HepG2 (cell line): Measurements from ENCODE around the gene STRIP1. TPM values are rescaled to one million over a fixed set of nuclear protein-coding genes. Genes with fewer than 3 reads are reported as not detected.

Experiments used
- HOXA7 ChIP-seq: sonication (generic); formaldehyde crosslinking; IDR thresholded peaks from 2 replicates; pipeline ENCODE4 v1.8.1; 2022; ENCODE audit warnings: mild to moderate bottlenecking, missing genetic modification reagents, moderate library complexity
- KLF11 ChIP-seq: IDR thresholded peaks from 2 replicates; pipeline ENCODE4 v1.6.1; 2016; ENCODE audit warnings: missing compliant biosample characterization
- MAFK ChIP-seq, 2 experiments: IDR thresholded peaks in 1 of 2; conservative IDR thresholded peaks in 1 of 2; 2 replicates each; pipeline ENCODE4 v1.6.1; 2011; ENCODE audit warnings: improper control_type of control experiment in 2 of 2, low read length in 2 of 2
- ONECUT2 ChIP-seq: sonication (generic); formaldehyde crosslinking; IDR thresholded peaks from 2 replicates; pipeline ENCODE4 v1.4.0; 2020; ENCODE audit warnings: missing genetic modification reagents
- POLR2A ChIP-seq, 2 experiments: IDR thresholded peaks; 2 replicates each; pipeline ENCODE4 v1.6.1; 2011; ENCODE audit warnings: low read depth in 2 of 2, low read length in 2 of 2, mild to moderate bottlenecking in 1 of 2, moderate library complexity in 1 of 2; ENCODE audit not compliant: insufficient read depth in 1 of 2
- RBFOX2 ChIP-seq: fragments of 200-400 bp; formaldehyde crosslinking; IDR thresholded peaks from 2 replicates; pipeline ENCODE4 v1.6.1; 2017; ENCODE audit warnings: low read depth, mild to moderate bottlenecking, low read length
- SCMH1 ChIP-seq: sonication (generic); formaldehyde crosslinking; IDR thresholded peaks from 2 replicates; pipeline ENCODE4 v1.9.0; 2021; ENCODE audit warnings: missing genetic modification reagents, mild to moderate bottlenecking, borderline replicate concordance
- TGIF2 ChIP-seq: IDR thresholded peaks from 2 replicates; pipeline ENCODE4 v1.6.1; 2016; ENCODE audit warnings: control low read depth, missing compliant biosample characterization
- U2AF1 ChIP-seq: fragments of 200-400 bp; formaldehyde crosslinking; optimal IDR thresholded peaks from 2 replicates; pipeline ENCODE3; 2017; ENCODE audit warnings: mild to moderate bottlenecking, low read depth, low read length
- ZEB1 ChIP-seq: IDR thresholded peaks from 2 replicates; pipeline ENCODE4 v1.6.1; 2012; ENCODE audit warnings: mild to moderate bottlenecking, low read depth, inconsistent platforms; ENCODE audit not compliant: insufficient replicate concordance
- ZNF501 ChIP-seq: sonication (generic); formaldehyde crosslinking; IDR thresholded peaks from 2 replicates; pipeline ENCODE4 v1.5.1; 2020; ENCODE audit warnings: mild to moderate bottlenecking, moderate library complexity, missing genetic modification reagents
- ZNF552 ChIP-seq: sonication (generic); formaldehyde crosslinking; IDR thresholded peaks from 2 replicates; pipeline ENCODE4 v1.9.0; 2022; ENCODE audit warnings: missing genetic modification reagents, mild to moderate bottlenecking, borderline replicate concordance
- polyA plus RNA-seq, 8 experiments: library from polyadenylated mRNA; depleted of rRNA in 3 of 8; stranded (reverse) in 7 of 8; unstranded in 1 of 8; fragments of >200 nt; fragmentation: Illumina TruSeq in 4 of 8; extraction: Trizol in 4 of 8; gene quantifications; 2 replicates each; pipeline versions ENCODE4 v1.2.1 to v1.2.3, GENCODE V29; 2011 to 2016; ENCODE audit warnings: low read depth in 4 of 8, missing spikeins in 1 of 8, mixed read lengths in 1 of 8; ENCODE audit not compliant: insufficient read depth in 1 of 8
- total RNA-seq, 5 experiments: library from RNA; depleted of rRNA; stranded (reverse); fragments of >200 nt; fragmentation: Illumina TruSeq; extraction: Trizol; gene quantifications; 2 replicates each; pipeline ENCODE4 v1.2.3, GENCODE V29; 2016; ENCODE audit warnings: low read depth in 1 of 5
- TF ChIP-seq, protein P1 (sequence below), 2 experiments: sonication (generic) in 1 of 2; formaldehyde crosslinking in 1 of 2; IDR thresholded peaks; 2 replicates each; pipeline versions ENCODE4 v1.6.1 to v1.9.0; 2014 to 2022; ENCODE audit warnings: antibody characterized with exemption in 1 of 2, borderline replicate concordance in 1 of 2, inconsistent platforms in 1 of 2, low read depth in 1 of 2, missing genetic modification reagents in 1 of 2
- TF ChIP-seq, protein P2 (sequence below): sonication (generic); formaldehyde crosslinking; conservative IDR thresholded peaks from 2 replicates; pipeline ENCODE4 v1.4.0; 2020; ENCODE audit warnings: missing genetic modification reagents
- TF ChIP-seq, protein P3 (sequence below): sonication (generic); formaldehyde crosslinking; conservative IDR thresholded peaks from 2 replicates; pipeline ENCODE4 v1.5.0; 2020; ENCODE audit warnings: missing genetic modification reagents
- TF ChIP-seq, protein P4 (sequence below): sonication (generic); formaldehyde crosslinking; IDR thresholded peaks from 2 replicates; pipeline ENCODE4 v1.4.0; 2020; ENCODE audit warnings: missing genetic modification reagents
- TF ChIP-seq, protein P5 (sequence below): IDR thresholded peaks from 2 replicates; pipeline ENCODE4 v1.6.1; 2016

The STRIP1 gene
- total and polyA plus RNA-seq, 2 of the 13 experiments (the other 11 are each of a cell fraction or from before 2014, with no cell fraction given) = 20.9 to 27.9 TPM

DNA sequence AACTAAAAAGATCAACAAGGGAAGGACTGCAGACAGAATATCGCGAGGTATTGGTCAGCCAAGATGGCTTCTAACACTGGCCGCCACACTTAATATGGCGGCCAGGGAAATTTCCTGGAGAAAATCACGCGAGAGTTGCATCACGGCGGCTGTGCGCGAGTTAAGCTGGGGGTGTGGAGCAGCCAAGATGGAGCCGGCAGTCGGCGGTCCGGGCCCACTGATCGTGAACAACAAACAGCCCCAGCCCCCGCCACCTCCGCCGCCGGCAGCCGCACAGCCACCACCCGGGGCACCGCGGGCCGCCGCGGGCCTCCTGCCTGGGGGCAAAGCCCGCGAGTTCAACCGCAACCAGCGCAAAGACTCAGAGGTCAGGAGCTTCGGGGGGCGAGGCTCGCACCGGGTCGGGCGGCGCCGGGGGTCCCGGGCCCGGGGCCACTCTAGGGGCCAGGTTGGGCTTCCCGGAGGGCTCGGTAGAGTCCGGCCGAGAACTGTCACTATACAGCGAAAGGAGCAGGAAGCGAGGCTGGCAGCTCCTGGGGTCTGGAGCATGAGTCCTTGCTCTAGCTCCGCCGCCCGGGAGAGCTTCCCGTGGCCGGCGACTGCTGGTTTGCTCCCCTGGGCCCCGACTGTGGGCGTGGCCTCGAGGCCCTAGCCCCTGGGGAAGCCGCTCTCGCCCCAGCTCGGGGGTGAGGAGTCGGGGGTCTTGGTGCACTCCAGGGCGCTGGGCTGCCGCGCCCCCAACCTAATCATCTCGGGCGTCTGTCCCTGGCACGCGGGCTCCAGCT is at the start of gene STRIP1 (continued):
- TF ChIP-seq, protein P1, sequence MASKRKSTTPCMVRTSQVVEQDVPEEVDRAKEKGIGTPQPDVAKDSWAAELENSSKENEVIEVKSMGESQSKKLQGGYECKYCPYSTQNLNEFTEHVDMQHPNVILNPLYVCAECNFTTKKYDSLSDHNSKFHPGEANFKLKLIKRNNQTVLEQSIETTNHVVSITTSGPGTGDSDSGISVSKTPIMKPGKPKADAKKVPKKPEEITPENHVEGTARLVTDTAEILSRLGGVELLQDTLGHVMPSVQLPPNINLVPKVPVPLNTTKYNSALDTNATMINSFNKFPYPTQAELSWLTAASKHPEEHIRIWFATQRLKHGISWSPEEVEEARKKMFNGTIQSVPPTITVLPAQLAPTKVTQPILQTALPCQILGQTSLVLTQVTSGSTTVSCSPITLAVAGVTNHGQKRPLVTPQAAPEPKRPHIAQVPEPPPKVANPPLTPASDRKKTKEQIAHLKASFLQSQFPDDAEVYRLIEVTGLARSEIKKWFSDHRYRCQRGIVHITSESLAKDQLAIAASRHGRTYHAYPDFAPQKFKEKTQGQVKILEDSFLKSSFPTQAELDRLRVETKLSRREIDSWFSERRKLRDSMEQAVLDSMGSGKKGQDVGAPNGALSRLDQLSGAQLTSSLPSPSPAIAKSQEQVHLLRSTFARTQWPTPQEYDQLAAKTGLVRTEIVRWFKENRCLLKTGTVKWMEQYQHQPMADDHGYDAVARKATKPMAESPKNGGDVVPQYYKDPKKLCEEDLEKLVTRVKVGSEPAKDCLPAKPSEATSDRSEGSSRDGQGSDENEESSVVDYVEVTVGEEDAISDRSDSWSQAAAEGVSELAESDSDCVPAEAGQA (IDR thresholded peaks at IDR 0.05; ENCODE audit: low read depth) = peak; percentile 92
- TF ChIP-seq, protein P1 (CRISPR knock-in tag; IDR thresholded peaks at IDR 0.05; ENCODE audit: borderline replicate concordance) = no peak
- TF ChIP-seq KLF11 = no peak
- TF ChIP-seq, protein P2, sequence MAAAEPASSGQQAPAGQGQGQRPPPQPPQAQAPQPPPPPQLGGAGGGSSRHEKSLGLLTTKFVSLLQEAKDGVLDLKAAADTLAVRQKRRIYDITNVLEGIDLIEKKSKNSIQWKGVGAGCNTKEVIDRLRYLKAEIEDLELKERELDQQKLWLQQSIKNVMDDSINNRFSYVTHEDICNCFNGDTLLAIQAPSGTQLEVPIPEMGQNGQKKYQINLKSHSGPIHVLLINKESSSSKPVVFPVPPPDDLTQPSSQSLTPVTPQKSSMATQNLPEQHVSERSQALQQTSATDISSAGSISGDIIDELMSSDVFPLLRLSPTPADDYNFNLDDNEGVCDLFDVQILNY = peak; percentile 12; the same call in 1 of the 2 replicates
- no peak for TF ChIP-seq TGIF2 (CRISPR knock-in tag)
- TF ChIP-seq, protein P3, sequence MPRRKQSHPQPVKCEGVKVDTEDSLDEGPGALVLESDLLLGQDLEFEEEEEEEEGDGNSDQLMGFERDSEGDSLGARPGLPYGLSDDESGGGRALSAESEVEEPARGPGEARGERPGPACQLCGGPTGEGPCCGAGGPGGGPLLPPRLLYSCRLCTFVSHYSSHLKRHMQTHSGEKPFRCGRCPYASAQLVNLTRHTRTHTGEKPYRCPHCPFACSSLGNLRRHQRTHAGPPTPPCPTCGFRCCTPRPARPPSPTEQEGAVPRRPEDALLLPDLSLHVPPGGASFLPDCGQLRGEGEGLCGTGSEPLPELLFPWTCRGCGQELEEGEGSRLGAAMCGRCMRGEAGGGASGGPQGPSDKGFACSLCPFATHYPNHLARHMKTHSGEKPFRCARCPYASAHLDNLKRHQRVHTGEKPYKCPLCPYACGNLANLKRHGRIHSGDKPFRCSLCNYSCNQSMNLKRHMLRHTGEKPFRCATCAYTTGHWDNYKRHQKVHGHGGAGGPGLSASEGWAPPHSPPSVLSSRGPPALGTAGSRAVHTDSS (CRISPR knock-in tag) = no peak
- TF ChIP-seq ONECUT2 (CRISPR knock-in tag) = no peak
- TF ChIP-seq ZNF501 (CRISPR knock-in tag) = peak; percentile 95
- TF ChIP-seq, protein P4, sequence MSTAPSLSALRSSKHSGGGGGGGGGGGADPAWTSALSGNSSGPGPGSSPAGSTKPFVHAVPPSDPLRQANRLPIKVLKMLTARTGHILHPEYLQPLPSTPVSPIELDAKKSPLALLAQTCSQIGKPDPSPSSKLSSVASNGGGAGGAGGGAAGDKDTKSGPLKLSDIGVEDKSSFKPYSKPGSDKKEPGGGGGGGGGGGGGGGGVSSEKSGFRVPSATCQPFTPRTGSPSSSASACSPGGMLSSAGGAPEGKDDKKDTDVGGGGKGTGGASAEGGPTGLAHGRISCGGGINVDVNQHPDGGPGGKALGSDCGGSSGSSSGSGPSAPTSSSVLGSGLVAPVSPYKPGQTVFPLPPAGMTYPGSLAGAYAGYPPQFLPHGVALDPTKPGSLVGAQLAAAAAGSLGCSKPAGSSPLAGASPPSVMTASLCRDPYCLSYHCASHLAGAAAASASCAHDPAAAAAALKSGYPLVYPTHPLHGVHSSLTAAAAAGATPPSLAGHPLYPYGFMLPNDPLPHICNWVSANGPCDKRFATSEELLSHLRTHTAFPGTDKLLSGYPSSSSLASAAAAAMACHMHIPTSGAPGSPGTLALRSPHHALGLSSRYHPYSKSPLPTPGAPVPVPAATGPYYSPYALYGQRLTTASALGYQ (CRISPR knock-in tag) = no peak
- TF ChIP-seq, protein P5, sequence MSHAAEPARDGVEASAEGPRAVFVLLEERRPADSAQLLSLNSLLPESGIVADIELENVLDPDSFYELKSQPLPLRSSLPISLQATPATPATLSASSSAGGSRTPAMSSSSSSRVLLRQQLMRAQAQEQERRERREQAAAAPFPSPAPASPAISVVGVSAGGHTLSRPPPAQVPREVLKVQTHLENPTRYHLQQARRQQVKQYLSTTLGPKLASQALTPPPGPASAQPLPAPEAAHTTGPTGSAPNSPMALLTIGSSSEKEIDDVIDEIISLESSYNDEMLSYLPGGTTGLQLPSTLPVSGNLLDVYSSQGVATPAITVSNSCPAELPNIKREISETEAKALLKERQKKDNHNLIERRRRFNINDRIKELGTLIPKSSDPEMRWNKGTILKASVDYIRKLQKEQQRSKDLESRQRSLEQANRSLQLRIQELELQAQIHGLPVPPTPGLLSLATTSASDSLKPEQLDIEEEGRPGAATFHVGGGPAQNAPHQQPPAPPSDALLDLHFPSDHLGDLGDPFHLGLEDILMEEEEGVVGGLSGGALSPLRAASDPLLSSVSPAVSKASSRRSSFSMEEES (CRISPR knock-in tag) = no peak
- TF ChIP-seq ZNF552 (CRISPR knock-in tag) = no peak
- peak; percentile 52 to 64 for TF ChIP-seq POLR2A (IDR thresholded peaks at IDR 0.05; ENCODE audit: insufficient read depth in 1 of 2, low read depth in 2 of 2, low read length in 2 of 2)
- peak; percentile 48 for TF ChIP-seq U2AF1
- TF ChIP-seq RBFOX2 = peak; percentile 93
- peak; percentile 49 for TF ChIP-seq ZEB1
- no peak for TF ChIP-seq MAFK (conservative IDR thresholded peaks at IDR 0.05 in 1 of 2, IDR thresholded peaks at IDR 0.05 in 1 of 2; ENCODE audit: low read length in 2 of 2)
- no peak for TF ChIP-seq SCMH1
- TF ChIP-seq HOXA7 = no peak
